ENCODE data around the gene CPNE4.

The CPNE4 gene

GRCh38 chr3:131538968-131539367, 495.8 kb downstream of the CPNE4 start:
- Histone ChIP-seq H3K27me3 (ENCODE audit: insufficient read depth, low read length, poor library complexity, severe bottlenecking) (no peaks in the 10 kb centered on the region), H3K79me2 (ENCODE audit: insufficient read depth, low read length) (no peaks in the 10 kb centered on the region), H3F3A (ENCODE audit: low read depth) (no peaks in the 10 kb centered on the region), H3K4me3 (ENCODE audit: low read length, poor library complexity, severe bottlenecking) (no peak overlapping the region), H3K9me2 (replicated peaks; ENCODE audit: low read depth, low read length) (no peaks in the 10 kb centered on the region), H4K20me1 (ENCODE audit: insufficient read depth, low read length, poor library complexity, severe bottlenecking) (no peaks in the 10 kb centered on the region), H2AFZ (ENCODE audit: low read length) (no peak overlapping the region), H3K9ac (ENCODE audit: low read depth, low read length, poor library complexity, severe bottlenecking) (no peak overlapping the region), H3K36me3 (ENCODE audit: insufficient read depth, low read length) (no peaks in the 10 kb centered on the region), H3K4me2 (ENCODE audit: low read depth, low read length, poor library complexity, severe bottlenecking) (no peak overlapping the region), H3K4me1 (ENCODE audit: insufficient read depth, low read length, poor library complexity, severe bottlenecking) (no peaks in the 10 kb centered on the region), H3K9me3 (ENCODE audit: insufficient read depth, low read depth, low read length) (no peaks in the 10 kb centered on the region)
- TF ChIP-seq EZH2phosphoT487 (IDR thresholded peaks at IDR 0.05; ENCODE audit: borderline replicate concordance): no peak
- no peak for TF ChIP-seq CTCF (conservative IDR thresholded peaks at IDR 0.05; ENCODE audit: low read length)

- H3K9ac ChIP-seq (ENCODE audit: low read depth, low read length, poor library complexity, severe bottlenecking): no peak overlapping the region
- no peaks in the 10 kb centered on the region for H3K27me3 ChIP-seq (ENCODE audit: insufficient read depth, low read length, poor library complexity, severe bottlenecking)
- H4K20me1 ChIP-seq (ENCODE audit: insufficient read depth, low read length, poor library complexity, severe bottlenecking): no peaks in the 10 kb centered on the region
- no peak overlapping the region for H3K4me2 ChIP-seq (ENCODE audit: low read depth, low read length, poor library complexity, severe bottlenecking)
- no peaks in the 10 kb centered on the region for H3F3A ChIP-seq (ENCODE audit: low read depth)
- TF ChIP-seq EZH2phosphoT487 (IDR thresholded peaks at IDR 0.05; ENCODE audit: borderline replicate concordance) (no peak), CTCF (conservative IDR thresholded peaks at IDR 0.05; ENCODE audit: low read length) (no peak)
- no peak overlapping the region for H2AFZ ChIP-seq (ENCODE audit: low read length)
- no peaks in the 10 kb centered on the region for H3K79me2 ChIP-seq (ENCODE audit: insufficient read depth, low read length)
- H3K36me3 ChIP-seq (ENCODE audit: insufficient read depth, low read length): no peaks in the 10 kb centered on the region
- H3K4me3 ChIP-seq (ENCODE audit: low read length, poor library complexity, severe bottlenecking): no peak overlapping the region
- no peaks in the 10 kb centered on the region for H3K9me2 ChIP-seq (replicated peaks; ENCODE audit: low read depth, low read length)
- H3K9me3 ChIP-seq (ENCODE audit: insufficient read depth, low read depth, low read length): no peaks in the 10 kb centered on the region
- H3K4me1 ChIP-seq (ENCODE audit: insufficient read depth, low read length, poor library complexity, severe bottlenecking): no peaks in the 10 kb centered on the region
Observed at GRCh38 chr3:131537531-131537930, 497.3 kb downstream of the CPNE4 start.

GRCh38 chr3:131535596-131535995, 499.2 kb downstream of the CPNE4 start:
- Histone ChIP-seq H3K9me2 (replicated peaks; ENCODE audit: low read depth, low read length) (no peaks in the 10 kb centered on the region), H3K79me2 (ENCODE audit: insufficient read depth, low read length) (no peaks in the 10 kb centered on the region), H3K4me2 (ENCODE audit: low read depth, low read length, poor library complexity, severe bottlenecking) (no peak overlapping the region), H3K4me1 (ENCODE audit: insufficient read depth, low read length, poor library complexity, severe bottlenecking) (no peaks in the 10 kb centered on the region), H4K20me1 (ENCODE audit: insufficient read depth, low read length, poor library complexity, severe bottlenecking) (no peaks in the 10 kb centered on the region), H2AFZ (ENCODE audit: low read length) (no peak overlapping the region), H3K4me3 (ENCODE audit: low read length, poor library complexity, severe bottlenecking) (no peak overlapping the region), H3K9me3 (ENCODE audit: insufficient read depth, low read depth, low read length) (no peaks in the 10 kb centered on the region), H3K36me3 (ENCODE audit: insufficient read depth, low read length) (no peaks in the 10 kb centered on the region), H3K27me3 (ENCODE audit: insufficient read depth, low read length, poor library complexity, severe bottlenecking) (no peaks in the 10 kb centered on the region), H3K9ac (ENCODE audit: low read depth, low read length, poor library complexity, severe bottlenecking) (no peak overlapping the region), H3F3A (ENCODE audit: low read depth) (no peaks in the 10 kb centered on the region)
- TF ChIP-seq EZH2phosphoT487 (IDR thresholded peaks at IDR 0.05; ENCODE audit: borderline replicate concordance) (no peak), CTCF (conservative IDR thresholded peaks at IDR 0.05; ENCODE audit: low read length) (no peak)
